Astrocyte of the cerebellum (primary cell): ENCODE measurements around the gene CCDC177.

Experiments used
- DNase-seq: peaks from one replicate; pipeline ENCODE4 v3.0.0-alpha.2; 2011; ENCODE audit warnings: low read depth
- H3K4me3 ChIP-seq: 2 replicates; pipeline ENCODE4 v1.5.1; 2011; ENCODE audit warnings: mild to moderate bottlenecking, low read depth, low read length, moderate library complexity
- CTCF ChIP-seq: IDR thresholded peaks from 2 replicates; pipeline ENCODE4 v1.5.1; 2012; ENCODE audit warnings: low read length, low read depth, moderate library complexity, mild to moderate bottlenecking; ENCODE audit errors: missing control alignments
- in situ Hi-C: cut with HindIII; loops from 2 replicates; pipeline ENCODE4 v1.10.0; 2017; ENCODE audit warnings: low sequenced_read_pairs

Gene CCDC177

GRCh38 chr14:69560826-69561225 is 13.8 kb downstream of the CCDC177 start:
- no peak overlapping the region for H3K4me3 ChIP-seq
- in situ Hi-C loops = no loop called here
- DNase-seq = no peak
- TF ChIP-seq CTCF = no peak

DNA sequence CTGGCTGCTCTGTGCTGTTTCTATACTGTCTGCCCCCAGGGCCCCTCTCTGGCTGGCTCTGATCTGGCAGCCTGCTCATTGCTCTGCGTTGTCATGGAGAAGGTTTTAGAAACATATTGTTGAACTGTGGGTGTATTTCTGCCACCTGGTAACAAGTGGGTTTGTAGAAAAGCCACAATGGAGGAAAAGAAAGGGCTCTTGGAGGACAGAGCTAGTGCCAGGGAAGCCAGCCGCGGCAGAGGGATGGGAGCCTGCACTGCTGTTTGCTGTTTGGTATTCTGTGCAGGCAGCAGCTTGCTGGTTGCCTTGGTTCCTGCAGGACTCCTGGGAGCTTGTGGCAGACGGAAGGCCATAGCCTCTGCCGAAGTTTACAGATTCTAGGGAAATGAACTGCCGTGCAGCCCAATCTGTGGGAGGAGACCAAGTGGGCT is 15.1 kb downstream of the CCDC177 start:
- in situ Hi-C loops = no loop called here
- no peak for TF ChIP-seq CTCF

GRCh38 chr14:69558774-69559173 is 15.9 kb downstream of the CCDC177 start:
- H3K4me3 ChIP-seq = no peak overlapping the region
- DNase-seq = no peak
- in situ Hi-C loops = no loop called here
- TF ChIP-seq CTCF = no peak

More for the DNA sequence above, 15.1 kb downstream of the CCDC177 start:
- no peak for DNase-seq
- H3K4me3 ChIP-seq = no peak overlapping the region

DNA sequence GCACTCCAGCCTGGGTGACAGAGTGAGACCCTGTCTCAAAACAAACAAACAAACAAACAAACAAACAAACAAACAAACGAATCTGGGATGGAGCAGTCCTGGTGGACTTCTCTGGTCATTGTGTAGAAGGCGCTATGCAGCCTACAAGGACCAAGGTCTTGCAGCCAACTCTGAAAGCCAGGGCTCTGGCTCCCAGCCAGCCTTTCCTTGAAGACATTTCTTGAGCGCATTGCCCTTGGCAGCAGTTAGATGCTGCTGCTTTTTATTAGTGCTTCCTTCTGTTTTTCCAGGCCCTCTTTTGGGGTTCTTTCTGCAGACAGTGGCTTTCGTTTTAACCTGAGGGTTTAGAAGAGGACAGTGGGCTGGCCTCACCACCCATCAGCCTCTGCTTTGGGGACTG is 20.2 kb downstream of the CCDC177 start:
- TF ChIP-seq CTCF = no peak
- no peak overlapping the region for H3K4me3 ChIP-seq
- in situ Hi-C loops = no loop called here
- DNase-seq = no peak

GRCh38 chr14:69553252-69553651 is 21.4 kb downstream of the CCDC177 start:
- DNase-seq = no peak
- no peak overlapping the region for H3K4me3 ChIP-seq
- no peak for TF ChIP-seq CTCF
- in situ Hi-C loops = no loop called here

DNA sequence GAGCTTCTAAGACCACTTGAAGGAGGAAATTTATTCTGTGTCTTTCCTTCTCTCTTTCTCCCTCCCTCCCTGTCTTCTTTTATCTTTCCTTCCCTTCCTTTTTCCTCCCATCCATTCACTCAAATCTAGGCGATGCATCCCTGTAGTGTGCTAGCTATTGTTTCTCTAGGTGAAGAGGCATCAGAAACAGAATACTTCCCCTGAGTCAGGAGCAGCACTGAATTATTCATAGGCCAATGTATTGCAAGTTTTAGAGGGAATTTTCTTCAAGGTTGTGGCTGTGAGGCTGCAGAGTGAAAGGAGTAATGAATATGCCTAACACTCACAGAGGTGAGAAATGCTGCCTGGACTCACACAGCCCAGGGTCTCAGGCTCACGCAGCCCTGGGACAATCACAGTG is 23.2 kb downstream of the CCDC177 start:
- in situ Hi-C loops = no loop called here
- H3K4me3 ChIP-seq = no peak overlapping the region
- TF ChIP-seq CTCF = no peak
- no peak for DNase-seq

DNA sequence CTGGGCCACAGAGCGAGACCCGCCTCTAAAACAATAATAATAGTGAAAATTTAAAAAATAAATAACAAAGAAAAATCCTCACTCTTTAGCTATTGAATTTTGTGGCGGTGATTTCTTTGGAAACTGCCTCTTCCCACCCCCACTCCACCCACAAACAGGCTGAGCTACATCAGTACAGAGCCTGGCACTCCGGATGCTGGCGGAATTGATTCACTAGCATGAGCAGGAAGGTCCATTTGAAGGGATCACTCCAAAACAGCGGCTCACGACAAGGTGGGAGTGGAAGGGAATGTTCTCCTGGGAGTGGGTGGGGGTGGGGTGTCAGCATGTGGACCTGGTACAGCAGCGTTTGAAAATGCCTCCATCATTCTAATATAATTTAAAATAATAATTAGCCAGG is 26.1 kb downstream of the CCDC177 start:
- in situ Hi-C loops = no loop called here

More for the DNA sequence above, 26.1 kb downstream of the CCDC177 start:
- no peak for TF ChIP-seq CTCF
- H3K4me3 ChIP-seq = no peak overlapping the region
- DNase-seq = no peak
